RPMI8226 (cell line): ENCODE data around the gene TMC2.
"Not testable (repeated sequence)": the region's sequence is repeated elsewhere in the genome, so short reads cannot be mapped to it uniquely, and the experiment has no call there.

Experiments
- DNase-seq: peaks from one replicate; pipeline ENCODE4 v3.0.0-alpha.2; 2015

Gene TMC2

GRCh38 chr20:2524709-2525506 is 11.5 kb upstream of the TMC2 start:
- no peak for DNase-seq

- not testable (repeated sequence) for DNase-seq
Measured at GRCh38 chr20:2526218-2526583, 10.2 kb upstream of the TMC2 start.

GRCh38 chr20:2527762-2528161 is 8.6 kb upstream of the TMC2 start:
- DNase-seq: no peak

- no peak for DNase-seq
Measured at GRCh38 chr20:2528671-2529271, 7.6 kb upstream of the TMC2 start.

GRCh38 chr20:2533118-2533517 is 3.3 kb upstream of the TMC2 start:
- no peak for DNase-seq

- DNase-seq: no peak
Measured at GRCh38 chr20:2535711-2536559, 438 bp upstream of the TMC2 start.

- no peak for DNase-seq
Measured at GRCh38 chr20:2537101-2537500, 728 bp downstream of the TMC2 start.

GRCh38 chr20:2538356-2538755 is 2.0 kb downstream of the TMC2 start:
- DNase-seq: no peak

GRCh38 chr20:2538931-2539720 is 2.8 kb downstream of the TMC2 start:
- DNase-seq: no peak

- no peak for DNase-seq
Measured at GRCh38 chr20:2541940-2542339, 5.6 kb downstream of the TMC2 start.

GRCh38 chr20:2542361-2542760 is 6.0 kb downstream of the TMC2 start:
- no peak for DNase-seq

GRCh38 chr20:2544211-2544610 is 7.8 kb downstream of the TMC2 start:
- no peak for DNase-seq

- no peak for DNase-seq
Measured at GRCh38 chr20:2545594-2545993, 9.2 kb downstream of the TMC2 start.

- DNase-seq: no peak
Measured at GRCh38 chr20:2557873-2558580, 21.7 kb downstream of the TMC2 start.

GRCh38 chr20:2558581-2559278 is 22.4 kb downstream of the TMC2 start:
- DNase-seq: no peak

- no peak for DNase-seq
Measured at GRCh38 chr20:2559279-2559626, 22.9 kb downstream of the TMC2 start.

- DNase-seq: no peak
Measured at GRCh38 chr20:2559651-2560050, 23.3 kb downstream of the TMC2 start.

- no peak for DNase-seq
Measured at GRCh38 chr20:2563116-2563515, 26.7 kb downstream of the TMC2 start.

GRCh38 chr20:2564406-2564805 is 28.0 kb downstream of the TMC2 start:
- no peak for DNase-seq

- no peak for DNase-seq
Measured at GRCh38 chr20:2575682-2576081, 39.3 kb downstream of the TMC2 start.

GRCh38 chr20:2576317-2576727 is 39.9 kb downstream of the TMC2 start:
- no peak for DNase-seq
